ENCODE measurements around the gene PEX10.

DNA sequence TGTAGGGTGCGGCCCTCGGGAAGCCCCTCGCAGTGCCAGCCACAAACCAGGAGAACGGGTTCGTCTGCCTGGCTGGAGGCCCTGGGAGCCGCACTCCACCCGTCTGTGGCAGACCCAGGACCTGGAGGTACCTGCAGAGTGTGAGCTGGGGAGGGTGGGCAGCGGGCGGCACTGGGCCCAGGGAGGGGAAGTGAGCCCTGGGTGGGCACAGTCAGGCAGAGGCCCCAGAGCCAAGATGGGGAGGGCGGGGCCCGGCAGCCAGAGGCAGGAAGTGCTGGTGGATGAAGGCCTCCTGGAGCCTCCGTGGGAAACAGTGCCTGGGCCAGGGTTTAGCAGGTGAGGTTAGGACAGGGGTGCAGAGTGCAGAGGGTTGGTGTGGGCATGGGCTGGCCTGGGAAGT lies 4.0 kb upstream of the PEX10 start:
- no peak for TF ChIP-seq EZH2 (IDR thresholded peaks at IDR 0.05; ENCODE audit: low read depth)
- TF ChIP-seq, protein P1, sequence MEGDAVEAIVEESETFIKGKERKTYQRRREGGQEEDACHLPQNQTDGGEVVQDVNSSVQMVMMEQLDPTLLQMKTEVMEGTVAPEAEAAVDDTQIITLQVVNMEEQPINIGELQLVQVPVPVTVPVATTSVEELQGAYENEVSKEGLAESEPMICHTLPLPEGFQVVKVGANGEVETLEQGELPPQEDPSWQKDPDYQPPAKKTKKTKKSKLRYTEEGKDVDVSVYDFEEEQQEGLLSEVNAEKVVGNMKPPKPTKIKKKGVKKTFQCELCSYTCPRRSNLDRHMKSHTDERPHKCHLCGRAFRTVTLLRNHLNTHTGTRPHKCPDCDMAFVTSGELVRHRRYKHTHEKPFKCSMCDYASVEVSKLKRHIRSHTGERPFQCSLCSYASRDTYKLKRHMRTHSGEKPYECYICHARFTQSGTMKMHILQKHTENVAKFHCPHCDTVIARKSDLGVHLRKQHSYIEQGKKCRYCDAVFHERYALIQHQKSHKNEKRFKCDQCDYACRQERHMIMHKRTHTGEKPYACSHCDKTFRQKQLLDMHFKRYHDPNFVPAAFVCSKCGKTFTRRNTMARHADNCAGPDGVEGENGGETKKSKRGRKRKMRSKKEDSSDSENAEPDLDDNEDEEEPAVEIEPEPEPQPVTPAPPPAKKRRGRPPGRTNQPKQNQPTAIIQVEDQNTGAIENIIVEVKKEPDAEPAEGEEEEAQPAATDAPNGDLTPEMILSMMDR (conservative IDR thresholded peaks at IDR 0.05): no peak

Measured in PC-9 (cell line).